SH-SY5Y (cell line): Measurements from ENCODE around the gene OAS2.

Experiments used
- GATA2 ChIP-seq: IDR thresholded peaks from 2 replicates; pipeline ENCODE4 v1.6.1; 2011; ENCODE audit warnings: mild to moderate bottlenecking, low read depth, low read length
- GATA3 ChIP-seq: IDR thresholded peaks from 2 replicates; pipeline ENCODE4 v1.6.1; 2011; ENCODE audit warnings: low read depth, mild to moderate bottlenecking, low read length, moderate library complexity

GRCh38 chr12:112947761-112948160, 30.6 kb upstream of the OAS2 start:
- TF ChIP-seq GATA2 = no peak
- no peak for TF ChIP-seq GATA3
